Smooth muscle cell (in vitro differentiated cells): ENCODE data around the gene MCM3. TPM values are rescaled to one million over a fixed set of nuclear protein-coding genes. Genes with fewer than 3 reads are reported as not detected.

ENCODE experiments used
- DNase-seq: peaks from one replicate; lab custom pipeline; 2025; ENCODE audit not compliant: unreplicated experiment; lab: John Stamatoyannopoulos, UW
- H2AFZ ChIP-seq: fragments of 200-600 bp; sonication (generic); 2 replicates; pipeline ENCODE4 v1.6.0; 2016; ENCODE audit warnings: antibody characterized with exemption, low read depth, mild to moderate bottlenecking
- H3F3A ChIP-seq: fragments of 200-600 bp; sonication (generic); 2 replicates; pipeline ENCODE4 v1.6.0; 2017; ENCODE audit warnings: antibody characterized with exemption, low read depth
- H3K27ac ChIP-seq: fragments of 200-600 bp; sonication (generic); 2 replicates; pipeline ENCODE4 v1.5.1; 2016; ENCODE audit warnings: low read depth, mild to moderate bottlenecking
- H3K27me3 ChIP-seq: fragments of 200-600 bp; sonication (generic); 2 replicates; pipeline ENCODE4 v1.6.1; 2016; ENCODE audit warnings: low read depth, mild to moderate bottlenecking
- H3K36me3 ChIP-seq: fragments of 200-600 bp; sonication (generic); 2 replicates; pipeline ENCODE4 v1.5.1; 2016; ENCODE audit warnings: low read depth
- H3K4me1 ChIP-seq: fragments of 200-600 bp; sonication (generic); 2 replicates; pipeline ENCODE4 v1.5.1; 2016; ENCODE audit warnings: low read depth
- H3K4me2 ChIP-seq: fragments of 200-600 bp; sonication (generic); 2 replicates; pipeline ENCODE4 v1.6.0; 2016; ENCODE audit warnings: mild to moderate bottlenecking
- H3K4me3 ChIP-seq: fragments of 200-600 bp; sonication (generic); 2 replicates; pipeline ENCODE4 v1.5.1; 2016; ENCODE audit warnings: mild to moderate bottlenecking
- H3K79me2 ChIP-seq: fragments of 200-600 bp; sonication (generic); 2 replicates; pipeline ENCODE4 v1.6.0; 2016; ENCODE audit warnings: low read depth, mild to moderate bottlenecking
- H3K9ac ChIP-seq: fragments of 200-600 bp; sonication (generic); 2 replicates; pipeline ENCODE4 v1.6.0; 2016; ENCODE audit warnings: low read depth
- H3K9me3 ChIP-seq: fragments of 200-600 bp; sonication (generic); replicated peaks from 2 replicates; pipeline ENCODE4 v1.5.1; 2016; ENCODE audit warnings: low read depth
- H4K20me1 ChIP-seq: fragments of 200-600 bp; sonication (generic); 2 replicates; pipeline ENCODE4 v1.6.0; 2016; ENCODE audit warnings: low read depth
- whole genome bisulfite sequencing: methylation state at CpG from one replicate; pipeline ENCODE4 v1.1.7; 2016; ENCODE audit warnings: low lambda C conversion rate; 5-methylcytosine and 5-hydroxymethylcytosine counted together
- polyA plus RNA-seq: library from polyadenylated mRNA; unstranded; fragments of >200 nt; fragmentation: Nextera tagmentation; extraction: Ambion mirVana; gene quantifications from 2 replicates; pipeline ENCODE4 v1.2.1, GENCODE V29; 2016
- total RNA-seq: library from RNA; depleted of rRNA; stranded (reverse); fragments of >200 nt; gene quantifications from 2 replicates; pipeline ENCODE4 v1.2.3, GENCODE V29; 2014
- TF ChIP-seq, protein P1 (sequence below): fragments of 200-600 bp; sonication (generic); IDR thresholded peaks from 2 replicates; pipeline ENCODE4 v1.5.1; 2017; ENCODE audit warnings: borderline replicate concordance, mild to moderate bottlenecking, antibody characterized with exemption; ENCODE audit not compliant: insufficient read depth, poor library complexity, severe bottlenecking

The MCM3 gene
- total RNA-seq, result 30.6 and 32.2 TPM in 2 replicates
- 33.9 and 37.3 TPM in 2 replicates for polyA plus RNA-seq

DNA sequence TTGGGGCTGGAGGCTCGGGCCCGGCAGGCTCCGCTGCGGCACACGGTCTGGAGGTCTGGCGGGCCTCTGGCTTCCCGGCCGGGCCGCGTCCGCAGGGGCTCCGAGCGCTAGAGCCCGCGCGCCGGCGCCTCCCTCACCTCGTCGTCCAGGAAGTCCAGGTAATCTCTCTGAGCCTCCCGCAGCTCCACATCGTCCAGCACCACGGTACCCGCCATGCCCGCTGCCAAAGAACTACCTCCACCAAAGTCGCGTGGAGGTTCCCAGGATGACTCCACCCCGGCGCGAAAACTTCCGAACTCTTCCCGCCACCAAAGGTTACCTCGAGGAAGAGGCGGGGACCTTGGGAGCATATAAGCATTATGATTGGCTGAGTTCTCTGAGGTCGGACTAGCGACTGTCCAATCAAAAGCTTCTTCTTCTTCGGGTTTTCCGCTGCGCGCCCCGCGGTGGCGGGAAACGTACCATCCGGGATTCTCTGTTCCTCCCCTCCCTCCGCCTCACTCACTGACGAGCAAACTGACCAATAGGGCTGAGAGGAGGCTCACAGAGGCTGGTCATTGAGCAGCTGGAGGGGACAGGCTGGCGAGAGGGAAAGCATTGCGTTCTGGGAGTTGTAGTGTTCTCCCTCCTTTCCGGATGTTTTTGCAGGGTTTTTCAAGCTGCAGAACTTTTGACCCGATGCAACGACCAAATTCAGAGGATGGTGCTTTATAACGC is at the start of gene MCM3:
TSS of gene MCM3 (minus strand) at position 283 of the 717 bp plus-strand sequence. CDS start at position 215, 68 bp downstream.
- no peaks in the 10 kb centered on the region for H3K27me3 ChIP-seq
- H3K9ac ChIP-seq, result peak within 1 kb of the TSS; percentile 72
- H3K27ac ChIP-seq, result peak within 1 kb of the TSS; percentile 10
- peak within 1 kb of the TSS; percentile 100 for H2AFZ ChIP-seq
- TF ChIP-seq, protein P1, sequence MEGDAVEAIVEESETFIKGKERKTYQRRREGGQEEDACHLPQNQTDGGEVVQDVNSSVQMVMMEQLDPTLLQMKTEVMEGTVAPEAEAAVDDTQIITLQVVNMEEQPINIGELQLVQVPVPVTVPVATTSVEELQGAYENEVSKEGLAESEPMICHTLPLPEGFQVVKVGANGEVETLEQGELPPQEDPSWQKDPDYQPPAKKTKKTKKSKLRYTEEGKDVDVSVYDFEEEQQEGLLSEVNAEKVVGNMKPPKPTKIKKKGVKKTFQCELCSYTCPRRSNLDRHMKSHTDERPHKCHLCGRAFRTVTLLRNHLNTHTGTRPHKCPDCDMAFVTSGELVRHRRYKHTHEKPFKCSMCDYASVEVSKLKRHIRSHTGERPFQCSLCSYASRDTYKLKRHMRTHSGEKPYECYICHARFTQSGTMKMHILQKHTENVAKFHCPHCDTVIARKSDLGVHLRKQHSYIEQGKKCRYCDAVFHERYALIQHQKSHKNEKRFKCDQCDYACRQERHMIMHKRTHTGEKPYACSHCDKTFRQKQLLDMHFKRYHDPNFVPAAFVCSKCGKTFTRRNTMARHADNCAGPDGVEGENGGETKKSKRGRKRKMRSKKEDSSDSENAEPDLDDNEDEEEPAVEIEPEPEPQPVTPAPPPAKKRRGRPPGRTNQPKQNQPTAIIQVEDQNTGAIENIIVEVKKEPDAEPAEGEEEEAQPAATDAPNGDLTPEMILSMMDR, result no peak
- H3K9me3 ChIP-seq, result no peaks in the 10 kb centered on the region
- peaks cover 25% of the 10 kb centered on the region for H3K4me1 ChIP-seq
- no peaks in the 10 kb centered on the region for H3F3A ChIP-seq
- H4K20me1 ChIP-seq, result no peaks in the 10 kb centered on the region
- DNase-seq, result peak; percentile 79
- H3K4me2 ChIP-seq, result peak within 1 kb of the TSS; percentile 100
- H3K36me3 ChIP-seq, result peaks cover 15% of the 10 kb centered on the region
- H3K4me3 ChIP-seq, result peak within 1 kb of the TSS; percentile 92
- peaks cover 17% of the 10 kb centered on the region for H3K79me2 ChIP-seq
- WGBS, result under 1% methylated on average over 52 of the region's 53 CpGs

DNA sequence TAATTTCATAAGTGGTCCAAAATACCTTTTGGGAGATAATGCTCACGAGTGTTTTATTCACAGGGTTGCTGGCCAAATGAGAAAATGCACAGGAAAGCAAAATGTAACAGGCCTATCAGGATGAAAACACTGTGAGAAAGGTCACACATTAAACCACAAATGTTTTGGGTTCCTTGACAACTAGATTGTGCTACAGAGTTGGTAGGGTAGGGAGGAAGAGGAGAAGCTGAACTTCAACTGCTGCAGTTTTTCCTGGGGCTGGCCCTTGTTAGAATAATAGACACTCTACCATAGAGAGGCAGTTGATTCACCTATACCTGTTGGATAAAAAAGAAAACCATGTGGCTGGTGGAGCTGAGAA is 49.3 kb upstream of the MCM3 start:
- Histone ChIP-seq H3K9ac (no peak overlapping the region), H3K4me3 (no peak overlapping the region), H3F3A (no peaks in the 10 kb centered on the region), H4K20me1 (no peaks in the 10 kb centered on the region), H3K27me3 (no peaks in the 10 kb centered on the region), H3K4me2 (no peak overlapping the region), H2AFZ (no peak overlapping the region), H3K27ac (no peak overlapping the region), H3K9me3 (no peaks in the 10 kb centered on the region), H3K4me1 (peaks cover 4% of the 10 kb centered on the region), H3K36me3 (no peaks in the 10 kb centered on the region), H3K79me2 (no peaks in the 10 kb centered on the region)
- 67% methylated on average over 1 of the region's 1 CpG for WGBS
- no peak for DNase-seq
- TF ChIP-seq, protein P1, result no peak

DNA sequence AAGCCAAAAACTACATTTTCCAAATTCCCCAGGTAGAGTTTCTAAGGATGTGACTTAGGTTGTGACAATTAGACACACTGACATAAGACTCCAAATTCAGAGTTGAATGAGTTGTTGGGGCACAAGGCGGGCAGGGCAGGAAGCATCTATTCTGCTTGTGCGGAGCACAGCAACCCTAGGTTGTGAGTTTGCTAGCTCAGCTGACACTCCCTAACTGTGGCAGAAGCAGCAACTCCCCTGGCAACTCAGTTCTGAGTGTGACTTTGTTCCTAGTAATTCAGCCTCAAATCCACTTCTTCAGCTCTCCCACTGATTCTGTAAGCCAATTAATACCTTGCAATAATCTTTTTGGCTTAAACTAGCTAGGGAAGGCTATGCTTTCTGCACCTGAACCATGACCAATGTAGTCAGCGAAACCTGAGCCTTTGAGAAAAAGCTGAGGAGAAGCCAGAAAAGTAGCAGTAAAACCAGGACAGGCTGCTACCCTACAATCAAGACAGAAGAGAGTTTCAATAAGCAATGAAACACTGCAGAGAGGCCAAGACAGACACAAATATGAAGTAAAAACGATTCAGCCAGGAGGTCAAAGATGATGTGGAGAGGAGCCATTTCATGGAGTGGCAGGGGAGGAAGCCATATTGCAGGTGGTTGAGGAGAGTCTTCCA is 47.4 kb upstream of the MCM3 start:
- Histone ChIP-seq H3K79me2 (no peaks in the 10 kb centered on the region), H3F3A (no peaks in the 10 kb centered on the region), H3K9ac (no peak overlapping the region), H3K27ac (no peak overlapping the region), H3K4me2 (no peak overlapping the region), H3K36me3 (no peaks in the 10 kb centered on the region), H4K20me1 (no peaks in the 10 kb centered on the region), H3K27me3 (no peaks in the 10 kb centered on the region), H2AFZ (no peak overlapping the region), H3K9me3 (no peaks in the 10 kb centered on the region), H3K4me3 (no peak overlapping the region), H3K4me1 (peaks cover 10% of the 10 kb centered on the region)
- TF ChIP-seq, protein P1, result no peak
- WGBS, result 88% methylated on average over 4 of the region's 4 CpGs
- DNase-seq, result no peak
